Left hindlimb (tissue), 1 donor: Measurements from ENCODE around the gene RNF11.
A peak's percentile ranks its signal among the peaks of the same experiment; 100 is the strongest.

Source experiments
- DNase-seq: peaks from one replicate; pipeline ENCODE4 v3.0.0-alpha.2; 2018

Gene RNF11

DNA sequence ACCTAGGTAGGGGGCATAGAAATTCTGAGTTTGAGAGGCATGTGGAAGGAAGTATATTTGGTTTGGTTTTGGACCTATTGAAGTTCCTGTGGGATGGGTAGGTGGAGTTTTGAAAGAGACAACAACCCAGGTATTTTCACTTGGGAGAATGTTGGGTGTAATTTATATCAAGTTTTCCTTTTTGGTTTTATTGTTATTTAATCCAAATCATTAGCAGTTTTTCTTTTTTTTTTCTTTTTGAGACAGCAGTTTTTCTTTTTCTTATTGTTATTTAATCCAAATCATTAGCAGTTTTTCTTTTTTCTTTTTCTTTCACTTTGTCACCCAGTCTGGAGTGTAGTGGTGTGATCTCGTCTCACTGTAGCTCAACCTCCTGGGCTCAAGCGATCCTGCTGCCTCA is 30.1 kb downstream of the RNF11 start:
- DNase-seq: no peak

DNA sequence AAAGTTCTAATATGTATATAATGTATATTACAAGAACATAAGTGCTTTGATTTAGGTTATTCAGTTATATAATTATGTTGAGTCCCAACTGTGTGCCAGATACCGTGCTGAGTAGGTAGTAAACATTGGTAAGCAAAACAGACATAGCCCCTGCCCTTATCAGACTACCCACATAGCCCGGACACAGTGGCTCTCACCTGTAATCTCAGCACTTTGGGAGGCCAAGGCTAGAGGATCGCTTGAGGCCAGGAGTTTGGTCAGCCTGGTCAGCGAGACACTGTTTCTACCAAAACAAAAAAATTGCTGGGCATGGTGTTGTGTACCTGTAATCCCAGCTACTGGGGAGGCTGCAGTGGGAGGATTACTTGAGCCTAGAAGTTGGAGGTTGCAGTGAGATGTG is 30.7 kb downstream of the RNF11 start:
- no peak for DNase-seq

DNA sequence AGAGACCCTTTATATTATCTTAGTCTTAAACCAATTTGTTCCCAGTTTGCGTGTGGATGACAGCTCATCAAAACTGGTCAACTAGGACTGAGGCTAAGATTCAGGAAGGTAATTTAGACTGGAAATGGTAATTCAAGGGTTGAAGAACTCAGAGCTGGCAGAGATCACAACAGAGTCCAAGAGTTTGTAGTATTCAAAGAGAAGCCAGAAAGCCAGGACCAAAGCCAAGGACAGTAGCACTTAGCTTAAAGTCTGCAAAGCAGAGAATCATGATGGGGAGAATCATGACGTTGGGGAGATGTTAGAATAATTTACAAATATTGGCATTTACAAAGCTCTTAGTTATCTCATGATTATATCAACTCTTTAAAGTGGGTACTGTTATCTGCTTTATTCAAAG is 32.6 kb downstream of the RNF11 start:
- no peak for DNase-seq

DNA sequence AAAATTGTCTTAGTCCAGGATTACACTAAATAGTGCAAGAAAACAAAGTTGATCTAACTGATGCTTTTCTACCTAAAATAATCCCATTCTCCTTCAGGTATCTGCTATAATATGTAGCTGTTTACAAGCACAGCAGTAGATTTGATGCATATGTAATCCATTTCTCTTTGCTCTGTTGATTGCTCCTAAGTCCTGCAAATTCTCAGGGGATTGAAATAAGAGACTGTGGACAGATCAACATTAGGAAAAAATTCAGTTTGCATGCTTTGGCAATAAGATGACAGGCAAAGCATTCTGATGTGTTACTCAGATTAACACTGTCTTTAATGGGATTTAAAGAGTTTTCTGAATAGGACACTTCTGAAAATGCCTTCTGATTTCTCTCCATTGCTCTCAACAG is 34.7 kb downstream of the RNF11 start:
- no peak for DNase-seq

DNA sequence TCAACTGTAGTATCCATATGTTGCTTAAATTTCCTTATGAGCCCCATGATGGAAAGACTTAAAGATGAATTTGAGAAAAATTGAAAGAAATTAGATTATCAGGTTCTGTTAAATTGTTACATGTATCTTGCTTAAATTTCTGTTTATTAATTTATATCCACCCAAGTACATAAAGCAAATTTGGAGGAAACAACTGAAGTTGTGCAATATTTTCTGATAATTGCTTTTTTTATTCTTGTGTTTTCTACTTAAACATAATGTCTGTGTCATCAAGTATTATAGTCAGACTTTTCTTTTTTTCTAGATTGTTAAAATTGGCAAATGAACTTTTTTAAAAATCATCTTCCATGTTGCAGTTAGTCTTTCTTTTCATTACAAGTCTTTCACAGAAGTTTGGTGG is 36.8 kb downstream of the RNF11 start:
- no peak for DNase-seq

DNA sequence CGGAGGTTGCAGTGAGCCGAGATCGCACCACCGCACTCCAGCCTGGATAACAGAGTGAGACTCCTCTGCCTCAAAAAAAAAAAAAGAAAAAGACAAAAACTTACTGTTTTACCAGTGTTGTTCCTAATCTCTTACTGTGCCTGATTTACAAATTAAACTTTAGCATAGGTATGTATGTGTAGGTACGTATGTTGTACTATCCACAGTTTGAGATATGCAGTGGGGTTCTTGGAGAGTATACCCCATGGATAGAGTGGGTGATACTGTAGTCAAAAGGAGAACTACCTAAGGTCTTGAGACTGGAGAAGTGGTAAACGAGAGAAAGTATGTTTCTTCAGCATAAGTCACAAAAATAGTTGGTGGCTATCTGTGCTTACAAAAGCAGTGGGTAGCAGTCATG is 38.6 kb downstream of the RNF11 start:
- no peak for DNase-seq

DNA sequence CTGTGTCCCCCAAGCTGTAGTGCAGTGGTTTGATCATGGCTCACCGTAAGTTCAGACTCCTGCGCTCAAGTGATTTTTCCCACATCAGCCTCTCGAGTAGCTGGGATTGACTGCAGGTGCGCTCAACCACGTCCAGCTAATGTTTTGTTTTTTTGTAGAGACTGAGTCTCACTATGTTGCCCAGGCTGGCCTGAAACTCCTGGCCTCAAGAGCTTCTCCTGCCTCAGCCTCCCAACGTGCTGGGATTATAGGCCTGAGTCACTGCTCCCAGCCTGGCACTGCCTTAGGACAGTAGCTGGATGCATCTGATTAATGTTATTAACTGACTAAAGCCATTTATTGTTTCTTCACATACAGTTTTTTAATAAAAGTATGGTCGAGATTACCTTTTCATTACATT is 40.2 kb downstream of the RNF11 start:
- no peak for DNase-seq

DNA sequence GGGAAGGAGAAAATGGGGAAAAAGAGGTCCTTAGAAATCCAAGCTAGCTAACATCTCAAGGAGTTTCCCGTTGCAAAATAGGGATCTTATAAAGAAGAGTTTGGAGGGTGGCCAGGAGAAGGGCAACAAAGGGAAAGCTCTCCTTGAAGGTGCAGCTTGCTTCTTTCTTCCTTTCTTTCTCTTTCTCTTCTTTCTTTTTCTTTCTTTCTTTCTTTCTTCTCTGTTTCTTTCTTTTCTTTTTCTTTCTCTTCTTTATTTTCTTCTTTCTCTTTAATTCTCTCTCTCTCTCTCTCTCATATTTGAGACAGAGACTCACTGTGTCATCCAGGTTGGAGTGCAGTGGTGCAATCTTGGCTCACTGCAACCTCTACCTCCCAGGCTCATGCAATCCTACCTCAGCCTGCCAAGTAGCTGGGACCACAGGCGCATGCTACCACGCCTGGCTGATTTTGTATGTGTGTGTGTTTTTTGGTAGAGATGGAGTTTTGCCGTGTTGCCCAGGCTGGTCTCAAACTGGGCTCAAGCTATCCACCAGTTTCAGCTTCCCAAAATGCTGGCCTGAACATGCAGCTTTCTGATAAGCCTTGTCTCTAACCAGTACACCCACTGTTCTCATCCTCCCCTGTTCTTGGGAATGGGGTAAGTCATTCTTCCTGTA is 44.4 kb downstream of the RNF11 start:
- no peak for DNase-seq

DNA sequence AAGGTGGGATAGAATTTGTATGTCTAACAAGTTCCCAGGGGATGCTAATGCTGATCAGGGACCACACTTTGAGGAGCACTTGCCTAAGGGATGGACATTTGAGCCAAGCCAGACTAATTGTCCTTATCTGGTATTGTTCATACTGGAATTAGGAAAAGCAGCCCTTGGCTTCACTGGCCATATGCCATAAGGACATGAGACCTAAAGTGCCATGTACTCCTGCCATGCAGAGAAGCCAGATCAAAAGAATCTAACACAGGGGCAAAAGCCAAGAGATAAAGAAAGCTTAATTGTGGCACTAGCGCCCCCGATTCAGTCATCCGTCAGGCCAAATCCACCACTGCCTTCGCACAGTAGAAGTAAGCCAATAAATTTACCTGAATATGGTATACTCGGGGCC is 45.7 kb downstream of the RNF11 start:
- no peak for DNase-seq

DNA sequence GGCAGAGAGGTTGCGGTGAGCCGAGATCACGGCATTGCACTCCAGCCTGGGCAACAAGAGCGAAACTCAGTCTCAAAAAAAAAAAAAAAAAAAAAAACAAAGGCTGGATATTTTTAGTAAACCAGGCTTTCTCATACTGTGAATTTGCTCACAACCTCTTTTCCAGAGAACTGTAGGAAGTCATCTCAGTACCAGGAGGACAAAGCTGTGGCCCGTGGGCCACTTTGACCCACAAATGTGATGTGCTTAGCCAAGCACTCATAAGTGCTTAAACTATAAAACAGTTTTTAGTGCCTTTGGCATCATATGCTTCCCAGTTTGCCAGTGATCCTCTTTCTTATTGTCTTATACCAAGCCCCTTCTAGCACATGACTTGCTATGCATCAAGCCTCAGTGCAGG is 46.5 kb downstream of the RNF11 start:
- DNase-seq: no peak

DNA sequence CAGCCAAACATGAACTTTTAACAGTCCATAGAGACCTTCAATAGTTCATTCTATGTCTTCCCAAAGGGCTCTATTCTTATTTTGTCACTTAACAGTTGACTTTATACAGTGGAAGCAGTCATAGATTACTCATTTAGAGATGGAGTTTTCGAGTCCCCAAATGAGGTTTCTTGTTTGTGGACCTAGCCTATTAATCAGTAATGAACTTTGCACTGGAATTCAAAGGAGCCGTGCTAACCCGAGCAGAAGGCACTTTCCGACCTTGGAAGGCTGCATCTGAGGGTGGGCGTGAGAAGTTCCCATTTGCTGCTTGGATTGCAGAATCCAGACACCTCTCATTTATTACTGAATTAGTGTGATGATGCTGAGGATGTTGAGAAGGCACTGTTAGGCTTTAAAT is 47.9 kb downstream of the RNF11 start:
- DNase-seq: no peak

DNA sequence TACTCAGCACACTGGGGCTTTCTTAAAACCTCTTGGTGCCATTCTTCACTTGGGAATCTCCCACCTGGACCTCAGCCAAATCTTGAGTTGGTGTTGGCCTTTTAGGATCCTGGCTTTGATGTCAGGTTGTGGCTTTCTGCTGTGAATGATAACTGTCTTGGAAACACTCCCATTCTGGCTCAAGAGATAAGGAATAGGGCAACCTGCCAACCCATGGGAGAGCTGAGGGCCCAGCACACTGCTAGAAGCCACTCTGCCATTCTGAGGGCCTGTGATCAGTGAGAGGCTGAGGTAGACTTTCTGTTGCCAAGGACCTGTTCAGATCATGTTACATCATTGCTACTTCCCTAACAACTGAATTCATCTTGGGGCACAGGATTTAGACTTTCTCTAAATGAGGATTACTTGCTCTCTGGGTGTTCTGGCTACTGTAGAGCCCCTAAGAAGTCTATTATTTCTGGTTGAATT is 48.4 kb downstream of the RNF11 start:
- DNase-seq: no peak

DNA sequence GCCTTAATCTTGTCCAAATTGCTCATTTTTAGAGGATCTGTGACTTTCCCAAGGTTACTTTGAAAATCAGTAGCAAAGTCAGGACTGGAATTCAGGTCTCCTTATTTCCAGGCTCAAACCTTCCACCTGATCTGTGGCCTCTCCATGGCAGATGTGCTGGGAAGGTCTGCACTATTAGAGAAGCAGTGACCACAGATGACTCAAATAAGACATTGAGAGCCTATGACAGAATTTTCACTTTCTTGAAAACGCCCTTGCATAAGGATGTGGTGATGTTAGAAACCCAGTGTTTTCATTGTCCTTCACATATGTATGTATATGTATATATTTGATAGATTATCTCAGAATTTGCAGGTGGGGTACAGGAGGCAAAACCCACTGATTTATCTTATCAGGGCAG is 49.0 kb downstream of the RNF11 start:
- no peak for DNase-seq

DNA sequence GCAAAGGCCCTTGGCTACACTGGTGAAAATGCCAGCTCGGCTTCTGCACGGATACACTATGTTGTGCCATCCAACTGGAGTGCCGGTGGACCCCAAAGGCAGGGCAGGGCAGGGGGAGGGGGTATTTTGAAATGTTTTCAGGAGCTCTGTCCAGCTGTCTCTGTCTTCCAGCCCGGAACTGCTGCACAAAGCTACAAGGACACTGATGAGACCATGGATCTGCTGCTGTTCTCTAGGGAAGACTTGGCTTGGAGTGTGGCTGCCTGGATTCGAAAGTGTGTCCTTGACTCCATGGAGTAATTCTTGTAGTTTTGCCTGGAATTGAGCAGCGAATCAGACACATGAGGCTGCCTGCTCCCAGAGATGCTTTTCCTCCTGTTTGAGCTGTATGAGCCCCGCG is 51.9 kb downstream of the RNF11 start:
- no peak for DNase-seq

DNA sequence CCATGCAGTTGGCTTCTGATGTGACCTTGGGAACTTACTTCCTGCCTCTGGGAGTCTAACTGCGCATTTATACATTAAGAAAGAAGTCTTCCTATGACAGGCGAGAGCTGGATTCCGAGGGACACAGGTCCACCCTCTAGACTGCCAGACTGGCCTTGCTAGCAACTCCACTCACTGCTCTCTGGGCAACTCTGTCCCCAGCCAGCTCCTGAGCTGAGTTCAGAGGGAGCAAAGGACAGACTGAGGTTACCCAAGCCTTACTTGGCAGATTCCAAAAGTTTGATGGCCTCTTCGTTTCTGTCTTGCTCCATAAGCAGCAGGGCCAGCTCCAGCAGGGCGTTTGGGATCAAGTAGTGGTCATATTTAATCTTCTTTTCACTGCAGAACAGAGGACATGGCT is 52.5 kb downstream of the RNF11 start:
- DNase-seq: peak; percentile 2

DNA sequence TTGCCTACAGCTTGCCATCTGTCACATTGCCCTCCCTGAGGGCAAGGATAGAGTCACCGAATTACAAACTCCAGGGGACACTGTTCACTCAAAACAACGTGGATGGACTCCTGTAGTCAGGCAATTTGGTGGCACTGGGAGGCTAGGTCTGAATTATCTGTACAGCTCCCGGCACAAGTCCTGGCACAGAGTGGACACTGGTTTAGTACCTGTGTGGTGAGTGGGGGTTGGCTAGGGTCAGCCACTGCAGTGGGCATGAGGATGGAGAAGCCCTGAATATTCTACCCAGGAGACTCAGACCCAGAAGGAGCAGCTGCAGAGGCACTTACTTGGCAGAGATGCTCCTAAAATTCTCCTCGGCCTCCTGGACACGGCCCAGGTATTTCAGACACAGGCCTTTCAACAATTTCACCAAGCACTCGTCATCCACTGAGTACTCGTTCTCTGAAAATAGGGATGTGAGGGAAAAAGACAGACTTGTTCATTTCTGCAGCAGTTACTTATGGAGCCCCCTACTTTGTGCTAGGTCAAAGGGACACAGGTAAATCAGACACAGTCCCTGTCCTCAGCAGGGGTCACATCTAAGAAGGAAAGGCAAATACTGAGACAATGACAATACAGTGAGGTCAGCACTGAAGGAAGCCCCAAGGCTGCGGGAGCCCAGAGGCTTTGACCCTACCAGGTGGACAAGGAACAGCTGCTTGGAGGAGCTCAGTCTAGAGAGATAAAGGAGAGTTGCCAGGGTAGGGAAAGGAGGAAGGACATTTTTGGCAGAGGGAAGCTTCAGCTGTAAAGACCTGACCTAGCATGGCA is 53.8 kb downstream of the RNF11 start:
- peak; percentile 10 for DNase-seq

DNA sequence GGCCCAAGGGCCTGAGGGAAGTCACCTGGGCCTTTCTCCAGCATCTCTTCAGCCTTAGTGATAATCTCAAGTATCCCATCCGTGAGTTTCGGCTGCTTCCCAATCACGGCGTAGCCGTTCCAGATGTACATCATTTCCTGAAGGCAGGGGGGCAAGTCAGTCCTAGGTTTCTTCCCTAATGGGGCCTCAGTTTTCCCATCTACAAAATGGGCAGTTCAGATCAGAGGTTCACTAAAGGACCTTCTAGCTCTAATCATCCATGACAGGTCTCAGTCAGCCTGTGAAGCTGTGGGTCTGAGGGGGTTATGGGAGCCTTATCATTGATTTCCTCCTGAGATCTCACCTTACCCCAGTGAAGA is 54.4 kb downstream of the RNF11 start:
- DNase-seq: no peak

DNA sequence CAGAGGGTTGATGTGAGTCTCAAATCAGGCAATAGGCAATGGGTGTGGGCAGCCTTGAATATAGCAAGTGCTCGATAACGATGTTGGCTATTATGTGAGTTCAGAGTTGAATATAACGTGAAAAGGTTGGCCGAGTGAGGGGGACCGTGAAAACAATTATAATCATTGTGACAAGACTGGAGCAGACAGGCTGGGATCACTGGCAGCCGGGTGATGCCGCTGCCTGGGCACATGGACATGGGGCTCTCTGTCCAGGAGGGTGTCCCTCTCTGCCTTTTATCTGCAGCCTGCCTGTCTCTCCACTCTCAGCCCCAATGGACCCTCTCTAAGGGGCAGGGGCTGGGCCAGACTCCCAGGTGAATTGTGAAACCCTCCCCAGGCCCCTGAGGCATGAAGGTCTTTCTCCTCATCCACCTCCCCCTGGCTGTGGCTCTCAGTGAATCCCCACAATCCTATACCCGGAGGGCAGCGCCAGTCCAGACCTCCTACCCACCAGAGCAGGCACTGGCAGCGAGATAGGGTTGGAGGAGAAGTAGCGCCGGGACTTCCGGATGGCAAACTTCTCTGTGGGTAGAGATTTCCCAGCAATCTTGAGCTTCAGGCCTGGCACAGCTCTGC is 57.9 kb downstream of the RNF11 start:
- peak; percentile 19 for DNase-seq

DNA sequence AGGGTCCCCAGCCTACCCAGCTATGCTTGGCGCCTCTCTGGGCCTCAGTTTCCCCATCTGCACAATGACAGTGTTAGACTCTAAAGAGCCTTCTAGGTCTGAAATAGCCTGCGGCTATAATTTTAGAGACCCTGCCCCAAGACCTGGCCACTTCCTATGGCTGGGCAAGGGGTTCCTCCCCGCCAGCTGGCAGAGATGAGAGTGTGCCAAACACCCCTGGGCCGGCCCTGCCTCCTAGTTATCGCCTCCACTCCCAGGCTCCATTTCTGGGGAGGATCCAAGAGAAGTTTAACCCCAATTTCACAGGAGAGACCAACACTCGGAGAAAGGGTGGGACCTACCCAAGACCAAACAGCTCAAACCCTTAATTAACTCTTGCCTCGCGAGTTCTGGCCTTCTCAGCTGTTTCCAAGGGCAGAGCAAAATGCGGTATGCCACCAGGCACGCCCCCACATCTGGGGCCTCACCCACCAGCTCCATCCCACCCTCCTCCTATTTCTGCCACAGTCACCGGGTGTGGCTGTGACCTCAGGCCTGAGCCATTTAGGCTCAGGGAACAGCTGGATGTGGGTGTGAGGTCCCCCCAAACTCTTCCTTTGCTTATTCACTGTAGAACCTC is 58.6 kb downstream of the RNF11 start:
- peak; percentile 54 for DNase-seq

DNA sequence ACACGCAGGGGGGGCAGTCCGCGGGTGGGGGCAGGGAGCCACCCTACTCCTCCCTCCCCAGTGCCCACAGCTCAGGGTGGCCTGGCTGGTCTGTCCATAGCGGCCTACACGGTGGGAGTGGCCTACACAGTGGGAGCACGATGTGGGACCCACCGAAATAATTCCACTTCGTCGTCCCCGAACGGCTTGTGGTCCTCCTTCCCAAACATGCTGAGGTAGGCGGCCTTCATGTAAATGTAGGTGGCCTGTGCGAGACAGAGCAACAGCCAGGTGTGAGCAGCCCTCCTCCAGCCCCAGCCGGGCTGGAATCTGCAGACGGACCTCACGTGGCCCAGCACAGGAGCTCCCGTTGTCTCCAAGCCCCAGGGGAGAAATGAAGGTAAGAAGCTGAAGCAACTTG is 59.9 kb downstream of the RNF11 start:
- peak; percentile 16 for DNase-seq

DNA sequence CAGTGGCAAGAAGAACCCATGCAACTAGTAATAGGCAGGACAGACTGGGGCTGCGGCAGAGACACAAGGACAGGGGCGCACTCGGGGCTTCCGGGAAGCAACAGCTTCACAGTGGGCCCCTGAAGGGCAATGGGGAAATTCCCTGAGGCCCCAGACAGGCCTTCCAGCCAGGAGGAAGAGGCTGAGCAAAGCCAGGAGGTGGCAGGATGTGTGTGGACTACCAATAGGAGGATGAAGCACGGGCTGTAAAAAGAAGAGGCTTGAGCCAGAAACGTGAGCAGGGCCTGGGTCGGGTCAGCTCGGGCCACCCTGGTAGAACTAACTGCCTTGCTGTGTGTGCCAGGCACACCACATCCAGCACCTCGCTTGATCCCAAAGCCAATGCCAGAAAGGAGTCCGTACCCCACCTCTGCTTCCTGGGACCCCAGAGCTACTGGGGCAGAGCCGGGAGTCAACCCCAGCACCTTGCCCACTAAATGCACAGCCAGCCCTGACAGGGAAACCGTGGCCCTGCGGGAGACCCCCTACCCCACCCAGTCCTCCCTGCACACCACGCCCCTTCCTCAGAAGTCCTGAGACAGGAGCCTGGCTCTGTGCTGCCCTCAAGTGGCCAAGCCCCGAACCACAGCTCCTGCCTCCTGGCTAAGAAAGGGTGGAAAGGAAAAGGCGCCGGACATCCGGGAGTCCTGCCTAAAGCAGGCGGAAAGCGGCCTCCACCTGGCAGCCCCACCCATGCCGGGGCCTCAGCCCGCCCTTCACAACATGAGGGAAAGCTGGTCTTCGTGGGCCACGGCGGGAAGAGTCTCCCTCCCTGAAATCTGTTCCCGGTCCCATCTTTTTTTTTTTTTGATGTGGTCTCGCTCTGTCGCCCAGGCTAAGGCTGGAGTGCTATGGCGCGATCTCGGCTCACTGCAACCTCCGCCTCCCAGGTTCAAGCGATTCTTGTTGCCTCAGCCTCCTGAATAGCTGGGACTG is 60.6 kb downstream of the RNF11 start:
- DNase-seq: peak; percentile 87
